Small intestine (tissue), 16 donors: ENCODE results near the gene AP1S2. TPM values are rescaled to one million over a fixed set of nuclear protein-coding genes. Genes with fewer than 3 reads are reported as not detected.

Experiments used
- DNase-seq, 2 donors: peaks; one replicate each; pipeline versions ENCODE4 v3.0.0 to v3.0.0-alpha.2; 2013
- FAIRE-seq: peaks from 2 replicates; lab custom pipeline; 2012; peaks lifted over from hg19 to GRCh38; lab: Jason Lieb, UNC
- H3K27ac ChIP-seq, 3 donors: one replicate each; pipeline ENCODE4 v1.5.1; 2013; ENCODE audit warnings: low read length in 2 of 3, mild to moderate bottlenecking in 2 of 3, control low read depth in 1 of 3, inconsistent platforms in 1 of 3, low read depth in 1 of 3, moderate library complexity in 1 of 3
- H3K27me3 ChIP-seq, 3 donors: one replicate each; pipeline ENCODE4 v1.6.1; 2013; ENCODE audit warnings: low read length in 3 of 3, inconsistent platforms in 1 of 3; ENCODE audit not compliant: control insufficient read depth in 3 of 3, insufficient read depth in 3 of 3
- H3K36me3 ChIP-seq, 3 donors: one replicate each; pipeline ENCODE4 v1.6.1; 2013; ENCODE audit warnings: low read length in 3 of 3, inconsistent platforms in 1 of 3, low read depth in 1 of 3, mild to moderate bottlenecking in 1 of 3, moderate library complexity in 1 of 3; ENCODE audit not compliant: control insufficient read depth in 3 of 3, insufficient read depth in 2 of 3
- H3K4me1 ChIP-seq, 3 donors: one replicate each; pipeline ENCODE4 v1.6.1; 2013; ENCODE audit warnings: low read length in 2 of 3, inconsistent platforms in 1 of 3, low read depth in 1 of 3, mild to moderate bottlenecking in 1 of 3, moderate library complexity in 1 of 3; ENCODE audit not compliant: control insufficient read depth in 3 of 3, insufficient read depth in 2 of 3
- H3K4me3 ChIP-seq, 3 donors: one replicate each; pipeline ENCODE4 v1.5.1; 2013; ENCODE audit warnings: low read length in 3 of 3, control low read depth in 1 of 3, inconsistent platforms in 1 of 3, low read depth in 1 of 3, mild to moderate bottlenecking in 1 of 3, moderate library complexity in 1 of 3
- H3K9me3 ChIP-seq, 2 donors: one replicate each; pipeline ENCODE4 v1.6.1; 2013; ENCODE audit warnings: low read depth in 1 of 2, low read length in 1 of 2; ENCODE audit not compliant: control insufficient read depth in 2 of 2, insufficient read depth in 1 of 2
- WGBS, 3 donors: extraction: QIAGEN DNeasy Blood & Tissue Kit; methylation state at CpG; one replicate each; pipeline ENCODE4 v1.1.7; 2013; 5-methylcytosine and 5-hydroxymethylcytosine counted together
- long read RNA-seq, 10 donors: transcript quantifications; one replicate each; lab custom pipeline, GENCODE V29; 2026
- polyA plus RNA-seq, 4 donors: library from polyadenylated mRNA; stranded (reverse) in 3 of 4; unstranded in 1 of 4; fragments of 200-250 nt in 3 of 4; fragments of 120-200 nt in 1 of 4; gene quantifications; one replicate each; pipeline versions ENCODE4 v1.2.1 to v1.2.3, GENCODE V29; 2013
- donor health status: healthy with polysubstance abuse.
- donor health status: control.
- donor health status: control.
- donor health status: Bipolar disorder and iron deficiency.
- donor health status: healthy.

The AP1S2 gene
- 10 to 100 TPM in 2 of 4 donors, 1 to 10 TPM in 2; 8.6 to 22.9 (median 14.5) TPM for polyA plus RNA-seq
- long read RNA-seq, donor 1, transcript AP1S2-201 (5 exons, 2,237 nt), result major isoform, 8 of 11 reads
- long read RNA-seq, donor 1, partial matches to known transcripts, result 0 of 11 reads
- long read RNA-seq, donor 1, other reads (novel, unspliced or antisense), result 0 of 11 reads
- long read RNA-seq, donor 2, transcript AP1S2-201 (5 exons, 2,237 nt), result major isoform, 5 of 5 reads
- long read RNA-seq, donor 2, partial matches to known transcripts, result 0 of 5 reads
- long read RNA-seq, donor 2, other reads (novel, unspliced or antisense), result 0 of 5 reads
- long read RNA-seq, donor 3, partial matches to known transcripts, result 0 of 4 reads
- long read RNA-seq, donor 3, other reads (novel, unspliced or antisense), result 0 of 4 reads
- long read RNA-seq, donor 4, result 0 reads
- long read RNA-seq, donor 5, partial matches to known transcripts, result 0 of 1 reads
- long read RNA-seq, donor 5, other reads (novel, unspliced or antisense), result 0 of 1 reads
- long read RNA-seq, donor 6, partial matches to known transcripts, result 0 of 3 reads
- long read RNA-seq, donor 6, other reads (novel, unspliced or antisense), result 0 of 3 reads
- long read RNA-seq, donor 7, transcript AP1S2-201 (5 exons, 2,237 nt), result major isoform, 36 of 41 reads
- long read RNA-seq, donor 7, partial matches to known transcripts, result 0 of 41 reads
- long read RNA-seq, donor 7, other reads (novel, unspliced or antisense), result 5 of 41 reads
- long read RNA-seq, donor 8, result 0 reads
- long read RNA-seq, donor 9, partial matches to known transcripts, result 0 of 1 reads
- long read RNA-seq, donor 9, other reads (novel, unspliced or antisense), result 0 of 1 reads
- long read RNA-seq, donor 10, transcript AP1S2-201 (5 exons, 2,237 nt), result major isoform, 13 of 14 reads
- long read RNA-seq, donor 10, partial matches to known transcripts, result 0 of 14 reads
- long read RNA-seq, donor 10, other reads (novel, unspliced or antisense), result 0 of 14 reads

DNA sequence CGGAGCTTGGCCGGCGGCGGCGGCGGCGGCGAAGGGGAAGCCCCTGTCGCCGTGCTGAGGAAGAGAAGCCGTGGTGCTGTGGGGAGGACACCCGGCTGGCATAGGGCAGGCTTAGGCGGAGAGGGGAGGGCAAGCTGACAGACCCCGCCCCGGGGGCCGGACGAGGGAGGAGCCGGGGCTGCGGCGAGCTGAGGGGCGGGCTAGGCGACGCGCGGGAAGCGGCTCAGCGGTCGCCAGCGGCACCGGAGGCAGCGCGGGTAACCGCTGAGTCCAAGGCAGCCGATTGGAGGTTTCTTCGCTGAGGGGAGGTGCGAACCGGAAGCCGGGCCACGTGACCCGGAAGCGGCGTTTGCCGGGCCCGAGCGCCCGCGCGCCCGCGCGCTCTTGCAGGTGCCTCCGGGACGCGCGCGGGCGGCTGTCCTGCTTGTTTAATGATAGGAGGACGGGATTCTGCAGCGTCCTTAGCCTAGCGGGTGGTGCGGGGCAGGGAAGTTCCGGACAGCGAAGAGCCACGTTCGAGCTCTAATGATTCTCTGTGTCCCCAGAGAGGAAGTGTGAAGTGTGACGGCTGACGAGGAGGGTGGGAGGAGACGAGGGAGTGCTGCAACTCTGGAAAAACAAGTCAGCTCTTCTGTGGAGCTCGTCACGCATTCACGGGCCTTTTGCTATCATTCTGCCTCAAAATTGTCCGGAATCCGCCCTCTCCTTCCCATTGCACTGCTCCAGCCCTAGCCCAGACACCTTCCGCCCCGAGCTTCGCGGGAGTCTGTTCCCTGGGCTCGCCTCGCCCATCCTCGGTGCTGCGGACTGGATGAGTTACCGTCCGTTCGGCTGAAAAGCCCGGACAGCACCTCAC is at the start of gene AP1S2:
Gene AP1S2 (minus strand): TSS at position 102 of the 856 bp plus-strand sequence. CDS start 2,289 bp downstream, outside the sequence.
- no peak for FAIRE-seq
- Histone ChIP-seq H3K4me1 (no peaks in the 10 kb centered on the region), H3K9me3 (no peaks in the 10 kb centered on the region)

DNA sequence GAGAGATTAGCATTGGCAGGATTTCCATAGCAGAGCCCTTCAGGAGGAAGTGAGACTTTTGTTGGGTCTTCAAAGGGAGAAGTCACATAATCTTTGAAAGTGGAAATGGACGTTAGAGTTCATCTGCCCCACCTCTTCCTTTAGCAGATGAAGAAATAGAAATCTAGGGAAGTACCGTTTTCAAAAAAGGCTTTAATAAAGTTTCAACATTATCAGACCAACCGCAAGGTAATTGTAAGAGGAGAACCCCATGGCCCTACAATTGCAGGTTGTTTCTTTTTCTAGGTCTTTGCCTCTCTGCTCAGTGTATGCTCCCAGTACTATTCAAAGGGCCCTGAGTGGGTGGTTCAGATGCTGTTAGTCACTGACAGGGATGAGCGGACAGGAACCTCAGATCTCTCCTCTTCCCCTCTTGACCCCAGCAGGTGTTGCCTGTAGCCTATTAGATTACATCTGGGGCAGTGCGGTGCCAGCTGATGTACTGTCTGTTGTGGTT is 48.6 kb upstream of the AP1S2 start:
- H3K27ac ChIP-seq, result no peak overlapping the region

More for the DNA sequence above, at the start of gene AP1S2:
- WGBS, 3 donors, result 0 to 1% (median 0%) methylated on average over 59 to 85 of the region's 85 CpGs
- H3K27me3 ChIP-seq, result no peaks in the 10 kb centered on the region
- H3K4me3 ChIP-seq, result peak within 1 kb of the TSS; percentile 63 to 83 (median 69)
- peak; percentile 91 to 95 for DNase-seq
- peak within 1 kb of the TSS; percentile 38 to 99 (median 75) for H3K27ac ChIP-seq
- H3K36me3 ChIP-seq, result no peaks in the 10 kb centered on the region

GRCh38 chrX:15895334-15895733 is 40.7 kb upstream of the AP1S2 start:
- no peaks in the 10 kb centered on the region for H3K4me1 ChIP-seq
- H3K27ac ChIP-seq, result no peak overlapping the region
- 88 to 92% (median 90%) methylated on average over 4 of the region's 4 CpGs for WGBS, 3 donors
- no peak for FAIRE-seq
- no peak for DNase-seq
- H3K9me3 ChIP-seq, result no peaks in the 10 kb centered on the region
- no peak overlapping the region for H3K4me3 ChIP-seq
- H3K36me3 ChIP-seq, result no peaks in the 10 kb centered on the region
- no peaks in the 10 kb centered on the region for H3K27me3 ChIP-seq

More for the DNA sequence above, 48.6 kb upstream of the AP1S2 start:
- WGBS, 3 donors, result 67 to 76% (median 69%) methylated on average over 5 of the region's 5 CpGs
- H3K36me3 ChIP-seq, result no peaks in the 10 kb centered on the region
- FAIRE-seq (no peak), DNase-seq (no peak)
- H3K4me3 ChIP-seq, result no peak overlapping the region
- H3K4me1 ChIP-seq, result no peaks in the 10 kb centered on the region
- no peaks in the 10 kb centered on the region for H3K9me3 ChIP-seq
- H3K27me3 ChIP-seq, result no peaks in the 10 kb centered on the region

DNA sequence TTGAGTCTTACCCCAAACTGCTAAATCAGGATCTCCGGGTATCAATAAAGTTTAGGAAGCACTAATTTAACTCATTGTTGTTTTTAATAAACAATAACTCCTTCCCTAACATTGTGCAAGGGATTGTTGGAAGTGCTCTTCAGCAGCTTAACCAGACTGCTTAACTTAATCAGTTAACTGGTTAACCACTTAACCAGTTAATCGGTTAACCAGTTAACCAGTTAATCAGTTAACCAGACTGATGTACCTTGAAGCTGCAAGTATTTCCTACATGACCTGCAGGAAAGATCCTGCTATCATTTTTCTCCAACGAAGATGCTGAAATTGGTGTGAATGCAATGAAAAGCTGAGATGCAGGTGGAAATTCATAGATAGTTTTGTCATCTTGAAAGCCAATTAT is 40.1 kb upstream of the AP1S2 start:
- Histone ChIP-seq H3K9me3 (no peaks in the 10 kb centered on the region), H3K36me3 (no peaks in the 10 kb centered on the region), H3K4me3 (no peak overlapping the region), H3K4me1 (no peaks in the 10 kb centered on the region), H3K27me3 (no peaks in the 10 kb centered on the region), H3K27ac (no peak overlapping the region)
- no peak for FAIRE-seq
- WGBS, 3 donors, result 62 to 75% (median 66%) methylated on average over 3 of the region's 3 CpGs
- no peak for DNase-seq

DNA sequence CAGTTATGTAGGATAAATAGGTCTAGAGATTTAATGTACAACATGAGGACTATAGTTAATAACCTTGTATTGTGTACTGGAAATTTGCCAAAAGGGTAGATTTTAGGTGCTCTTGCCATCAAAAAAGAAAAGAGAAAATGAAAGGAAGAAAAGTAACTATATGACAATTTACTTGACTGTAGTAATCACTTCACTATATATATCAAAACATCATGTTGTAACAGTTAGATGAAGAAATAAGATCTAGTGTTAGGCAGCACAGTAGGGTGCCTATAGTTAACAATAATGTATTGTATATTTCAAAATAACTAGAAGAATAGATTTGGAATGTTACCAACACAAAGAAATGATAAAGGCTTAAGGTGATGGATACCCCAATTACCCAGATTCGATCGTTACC is 35.9 kb upstream of the AP1S2 start:
- H3K27ac ChIP-seq, result no peak overlapping the region
- no peak for FAIRE-seq
- WGBS, 3 donors, result 95 to 98% (median 95%) methylated on average over 2 of the region's 2 CpGs
- H3K36me3 ChIP-seq, result no peaks in the 10 kb centered on the region
- no peaks in the 10 kb centered on the region for H3K27me3 ChIP-seq
- DNase-seq, result no peak
- no peaks in the 10 kb centered on the region for H3K9me3 ChIP-seq
- H3K4me3 ChIP-seq, result no peak overlapping the region
- H3K4me1 ChIP-seq, result no peaks in the 10 kb centered on the region

DNA sequence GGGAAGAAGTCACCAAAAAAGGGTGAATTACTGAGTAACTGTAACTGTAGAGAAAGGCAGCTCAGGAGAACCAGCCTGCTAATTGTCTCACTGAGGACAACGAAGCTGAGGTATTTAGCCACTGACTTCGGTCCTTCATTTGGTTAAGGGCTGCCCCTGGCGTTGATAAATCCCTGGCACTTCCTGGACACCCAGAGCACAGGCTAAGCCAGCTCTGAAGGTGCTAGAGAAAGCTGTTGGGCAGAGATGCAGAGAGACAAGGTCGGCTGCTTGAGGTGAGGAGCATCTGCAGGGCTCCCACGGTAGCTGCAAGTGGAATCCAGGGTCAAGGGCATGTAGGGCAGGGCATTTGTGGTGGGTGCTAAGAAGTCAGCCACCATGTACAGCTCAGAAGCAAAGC is 33.4 kb upstream of the AP1S2 start:
- no peaks in the 10 kb centered on the region for H3K4me1 ChIP-seq
- H3K27ac ChIP-seq, result no peak overlapping the region
- no peaks in the 10 kb centered on the region for H3K27me3 ChIP-seq
- H3K4me3 ChIP-seq, result no peak overlapping the region
- no peaks in the 10 kb centered on the region for H3K9me3 ChIP-seq
- WGBS, 3 donors, result 65 to 79% (median 66%) methylated on average over 5 of the region's 5 CpGs
- DNase-seq (no peak), FAIRE-seq (no peak)
- no peaks in the 10 kb centered on the region for H3K36me3 ChIP-seq

- Histone ChIP-seq H3K36me3 (no peaks in the 10 kb centered on the region), H3K27me3 (no peaks in the 10 kb centered on the region), H3K4me1 (peaks cover 0 to 5% (median 0%) of the 10 kb centered on the region in 3 donors), H3K9me3 (peaks cover 0 to 8% of the 10 kb centered on the region in 2 donors), H3K27ac (no peak overlapping the region), H3K4me3 (no peak overlapping the region)
- no peak for DNase-seq
- WGBS, 3 donors, result 65 to 78% (median 75%) methylated on average over 3 of the region's 3 CpGs
- FAIRE-seq, result no peak
Observed at GRCh38 chrX:15883540-15883863, 28.9 kb upstream of the AP1S2 start.
